Testis (tissue), 3 donors: ENCODE data around the gene JMJD6. TPM values are rescaled to one million over a fixed set of nuclear protein-coding genes. Genes with fewer than 3 reads are reported as not detected.
"Not testable (repeated sequence)": the region's sequence is repeated elsewhere in the genome, so short reads cannot be mapped to it uniquely, and the experiment has no call there.

ENCODE experiments used
- DNase-seq: peaks from one replicate; pipeline ENCODE4 v3.0.0-alpha.2; 2019
- H3K27ac ChIP-seq, 2 donors: fragments of 200-600 bp; sonication (generic); one replicate each; pipeline ENCODE4 v1.5.1; 2019
- H3K27me3 ChIP-seq: fragments of 200-600 bp; sonication (generic); one replicate; pipeline ENCODE4 v1.5.1; 2019
- H3K36me3 ChIP-seq: fragments of 200-600 bp; sonication (generic); one replicate; pipeline ENCODE4 v1.5.1; 2017; ENCODE audit warnings: low read depth; ENCODE audit errors: missing control alignments
- H3K4me1 ChIP-seq: fragments of 200-600 bp; sonication (generic); one replicate; pipeline ENCODE4 v1.5.1; 2019
- H3K4me3 ChIP-seq, 2 donors: fragments of 200-600 bp; sonication (generic); one replicate each; pipeline ENCODE4 v1.5.1; 2017 to 2019
- H3K9me3 ChIP-seq: fragments of 200-600 bp; sonication (generic); one replicate; pipeline ENCODE4 v1.5.1; 2017
- POLR2A ChIP-seq: fragments of 450-650 bp; IDR thresholded peaks from one replicate; pipeline ENCODE4 v1.6.1; 2017; ENCODE audit warnings: antibody characterized with exemption, mild to moderate bottlenecking, moderate library complexity
- WGBS, 2 donors: methylation state at CpG; one replicate each; pipeline ENCODE4 v1.1.5; 2018; 5-methylcytosine and 5-hydroxymethylcytosine counted together
- intact Hi-C: fragments of 100-400 bp; cut with DNase I; formaldehyde crosslinking; loops from one replicate; pipeline ENCODE4 v1.15.1; 2023; ENCODE audit warnings: low total_unique reads
- polyA plus RNA-seq: library from polyadenylated mRNA; stranded (reverse); fragments of 350-450 nt; fragmentation: Illumina TruSeq; extraction: RNeasy Lipid Tissue Mini Kit (QIAGEN cat#74804); gene quantifications from one replicate; pipeline ENCODE4 v1.2.3, GENCODE V29; 2014; ENCODE audit warnings: low read depth, low replicate concordance; ENCODE audit not compliant: insufficient read depth
- total RNA-seq, 2 donors: library from RNA; depleted of rRNA; stranded (reverse); fragments of >200 nt; gene quantifications; one replicate each; pipeline ENCODE4 v1.2.3, GENCODE V29; 2016
- TF ChIP-seq, protein P1 (sequence below), 3 experiments: fragments of 450-650 bp in 2 of 3; fragments of 200-600 bp in 1 of 3; sonication (generic) in 1 of 3; IDR thresholded peaks; one replicate each; pipeline ENCODE4 v1.5.1; 2016 to 2019; ENCODE audit warnings: antibody characterized with exemption in 3 of 3, mild to moderate bottlenecking in 2 of 3, moderate library complexity in 1 of 3

The JMJD6 gene
- total and polyA plus RNA-seq, 3 donors from 2014 or later: 31.7 to 44.6 (median 40.5) TPM

DNA sequence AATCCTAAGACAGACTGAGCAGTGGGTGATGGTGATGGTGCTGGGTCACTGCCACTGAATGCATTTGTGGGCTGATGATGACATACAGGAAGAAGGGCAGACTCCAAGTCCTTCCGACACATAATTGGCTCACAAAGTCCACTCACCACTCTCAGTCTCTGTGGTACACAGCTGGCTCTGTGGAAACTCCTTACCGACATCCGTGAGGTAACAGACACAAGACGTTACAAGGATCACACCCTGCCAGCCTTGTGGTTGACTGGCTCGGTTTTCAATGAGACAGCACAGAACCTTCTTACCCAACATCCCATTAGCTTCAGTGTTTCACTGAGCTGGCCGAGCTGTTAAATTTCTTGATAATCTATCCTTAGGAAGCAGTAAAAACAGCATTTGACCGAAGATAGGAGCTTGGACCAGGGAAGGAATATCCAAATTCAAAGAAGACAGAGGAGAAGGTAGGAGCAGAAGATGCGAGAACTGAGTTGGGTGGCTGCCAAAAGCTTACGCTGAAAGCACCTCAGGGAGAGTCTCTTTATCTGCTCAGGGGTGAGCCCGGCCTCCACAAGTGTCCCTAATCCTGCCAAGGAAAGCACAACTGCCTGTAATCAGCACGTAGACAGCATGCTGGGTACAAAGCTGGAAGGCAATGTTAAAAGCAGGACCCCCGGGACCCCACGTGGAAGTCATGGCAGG, 10.1 kb downstream of the JMJD6 start:
- Histone ChIP-seq H3K27ac (peak overlapping the region; percentile 10 to 66), H3K4me3 (no peak overlapping the region), H3K9me3 (no peaks in the 10 kb centered on the region), H3K36me3 (no peaks in the 10 kb centered on the region), H3K4me1 (peaks cover 25% of the 10 kb centered on the region), H3K27me3 (no peaks in the 10 kb centered on the region)
- 46 to 50% methylated on average over 13 of the region's 13 CpGs for WGBS, 2 donors
- intact Hi-C loops: no loop called here
- DNase-seq: peak; percentile 61
- TF ChIP-seq, protein P1, sequence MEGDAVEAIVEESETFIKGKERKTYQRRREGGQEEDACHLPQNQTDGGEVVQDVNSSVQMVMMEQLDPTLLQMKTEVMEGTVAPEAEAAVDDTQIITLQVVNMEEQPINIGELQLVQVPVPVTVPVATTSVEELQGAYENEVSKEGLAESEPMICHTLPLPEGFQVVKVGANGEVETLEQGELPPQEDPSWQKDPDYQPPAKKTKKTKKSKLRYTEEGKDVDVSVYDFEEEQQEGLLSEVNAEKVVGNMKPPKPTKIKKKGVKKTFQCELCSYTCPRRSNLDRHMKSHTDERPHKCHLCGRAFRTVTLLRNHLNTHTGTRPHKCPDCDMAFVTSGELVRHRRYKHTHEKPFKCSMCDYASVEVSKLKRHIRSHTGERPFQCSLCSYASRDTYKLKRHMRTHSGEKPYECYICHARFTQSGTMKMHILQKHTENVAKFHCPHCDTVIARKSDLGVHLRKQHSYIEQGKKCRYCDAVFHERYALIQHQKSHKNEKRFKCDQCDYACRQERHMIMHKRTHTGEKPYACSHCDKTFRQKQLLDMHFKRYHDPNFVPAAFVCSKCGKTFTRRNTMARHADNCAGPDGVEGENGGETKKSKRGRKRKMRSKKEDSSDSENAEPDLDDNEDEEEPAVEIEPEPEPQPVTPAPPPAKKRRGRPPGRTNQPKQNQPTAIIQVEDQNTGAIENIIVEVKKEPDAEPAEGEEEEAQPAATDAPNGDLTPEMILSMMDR (IDR thresholded peaks at IDR 0.05): no peak
- TF ChIP-seq POLR2A: no peak

- Histone ChIP-seq H3K4me3 (no peak overlapping the region), H3K4me1 (peaks cover 24% of the 10 kb centered on the region), H3K27ac (no peak overlapping the region), H3K9me3 (no peaks in the 10 kb centered on the region), H3K36me3 (no peaks in the 10 kb centered on the region), H3K27me3 (no peaks in the 10 kb centered on the region)
- no peak for DNase-seq
- intact Hi-C loops: no loop called here
- 78 to 89% methylated on average over 2 of the region's 2 CpGs for WGBS, 2 donors
- TF ChIP-seq POLR2A: no peak
- TF ChIP-seq, protein P1 (IDR thresholded peaks at IDR 0.05): no peak
Measured at GRCh38 chr17:76715496-76715830, 10.9 kb downstream of the JMJD6 start.

GRCh38 chr17:76714822-76715495, 11.4 kb downstream of the JMJD6 start:
- Histone ChIP-seq H3K36me3 (no peaks in the 10 kb centered on the region), H3K4me3 (no peak overlapping the region), H3K27me3 (no peaks in the 10 kb centered on the region), H3K4me1 (peaks cover 24% of the 10 kb centered on the region), H3K27ac (no peak overlapping the region), H3K9me3 (no peaks in the 10 kb centered on the region)
- 39% methylated on average over 4 of the region's 4 CpGs for WGBS, 2 donors
- intact Hi-C loops: no loop called here
- DNase-seq: peak; percentile 88
- TF ChIP-seq, protein P1 (IDR thresholded peaks at IDR 0.05): peak; percentile 82 to 94 (median 83)
- TF ChIP-seq POLR2A: no peak

GRCh38 chr17:76714336-76714735, 12.1 kb downstream of the JMJD6 start:
- Histone ChIP-seq H3K36me3 (no peaks in the 10 kb centered on the region), H3K4me1 (peaks cover 24% of the 10 kb centered on the region), H3K27ac (no peak overlapping the region), H3K9me3 (no peaks in the 10 kb centered on the region), H3K4me3 (no peak overlapping the region), H3K27me3 (no peaks in the 10 kb centered on the region)
- no peak for DNase-seq
- intact Hi-C loops: no loop called here
- WGBS, 2 donors: 73 to 84% methylated on average over 5 of the region's 5 CpGs
- no peak for TF ChIP-seq POLR2A
- TF ChIP-seq, protein P1 (IDR thresholded peaks at IDR 0.05): no peak

DNA sequence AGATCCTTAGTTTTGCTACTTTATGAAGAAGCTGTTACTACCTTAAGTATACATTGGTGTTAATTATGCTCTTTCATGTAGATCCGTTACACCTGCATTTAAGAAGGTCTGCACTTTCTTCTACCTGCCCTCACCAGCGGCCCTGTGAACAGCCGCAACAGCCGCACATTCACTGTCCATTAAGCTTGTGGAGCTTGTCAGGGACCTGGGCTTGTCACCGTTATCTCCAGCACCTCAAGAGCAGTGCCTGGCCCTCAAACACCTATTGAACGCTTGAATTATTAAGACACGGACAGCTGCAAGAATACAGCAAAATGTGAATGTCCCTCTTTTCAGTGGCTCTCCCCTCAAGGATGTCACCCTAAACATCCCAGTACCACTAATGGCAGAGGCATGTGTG, 12.6 kb downstream of the JMJD6 start:
- Histone ChIP-seq H3K27me3 (no peaks in the 10 kb centered on the region), H3K36me3 (no peaks in the 10 kb centered on the region), H3K9me3 (no peaks in the 10 kb centered on the region), H3K4me3 (no peak overlapping the region), H3K4me1 (peaks cover 24% of the 10 kb centered on the region), H3K27ac (no peak overlapping the region)
- intact Hi-C loops: no loop called here
- TF ChIP-seq, protein P1 (IDR thresholded peaks at IDR 0.05): no peak
- no peak for TF ChIP-seq POLR2A
- DNase-seq: no peak
- 91 to 95% methylated on average over 7 of the region's 7 CpGs for WGBS, 2 donors

- H3K27me3 ChIP-seq, intact Hi-C loops, H3K9me3 ChIP-seq, H3K4me3 ChIP-seq, H3K36me3 ChIP-seq, DNase-seq: not testable (repeated sequence)
- 51 to 63% methylated on average over 7 of the region's 7 CpGs for WGBS, 2 donors
- H3K4me1 ChIP-seq: peaks cover 38% of the 10 kb centered on the region
- peak overlapping the region in 1 of 2 donors; percentile 88 for H3K27ac ChIP-seq
Measured at GRCh38 chr17:76712321-76712720, 14.1 kb downstream of the JMJD6 start.
